GM03348 (cell line): Measurements from ENCODE around the gene NHLH1.
A peak's percentile ranks its signal among the peaks of the same experiment; 100 is the strongest.

Source experiments
- DNase-seq: peaks from one replicate; pipeline ENCODE4 v3.0.0; 2012; ENCODE audit warnings: low spot score

Gene NHLH1

GRCh38 chr1:160359559-160360226 is 7.2 kb upstream of the NHLH1 start:
- DNase-seq = no peak

- no peak for DNase-seq
Observed at GRCh38 chr1:160360227-160360695, 6.6 kb upstream of the NHLH1 start.

DNA sequence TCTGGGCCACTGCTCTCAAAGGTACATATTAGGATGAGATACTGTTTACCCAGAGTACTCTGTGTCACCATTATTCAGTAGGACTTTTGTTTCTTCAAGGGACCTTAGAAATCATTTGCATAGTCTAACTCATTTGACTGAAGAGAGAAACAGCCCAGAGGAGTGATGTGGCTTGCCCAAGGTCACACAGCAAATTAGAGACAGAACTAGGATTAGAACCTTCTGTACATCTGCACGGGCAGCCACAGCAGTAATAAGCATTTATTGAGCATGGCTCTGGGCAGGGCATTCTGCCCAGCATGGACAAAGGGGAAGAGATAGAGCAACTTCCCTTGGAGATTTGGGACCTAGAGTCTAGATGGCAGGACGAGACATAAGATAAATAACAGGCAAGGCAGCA is 5.7 kb upstream of the NHLH1 start:
- no peak for DNase-seq

- DNase-seq = no peak
Observed at GRCh38 chr1:160361814-160362167, 5.1 kb upstream of the NHLH1 start.

DNA sequence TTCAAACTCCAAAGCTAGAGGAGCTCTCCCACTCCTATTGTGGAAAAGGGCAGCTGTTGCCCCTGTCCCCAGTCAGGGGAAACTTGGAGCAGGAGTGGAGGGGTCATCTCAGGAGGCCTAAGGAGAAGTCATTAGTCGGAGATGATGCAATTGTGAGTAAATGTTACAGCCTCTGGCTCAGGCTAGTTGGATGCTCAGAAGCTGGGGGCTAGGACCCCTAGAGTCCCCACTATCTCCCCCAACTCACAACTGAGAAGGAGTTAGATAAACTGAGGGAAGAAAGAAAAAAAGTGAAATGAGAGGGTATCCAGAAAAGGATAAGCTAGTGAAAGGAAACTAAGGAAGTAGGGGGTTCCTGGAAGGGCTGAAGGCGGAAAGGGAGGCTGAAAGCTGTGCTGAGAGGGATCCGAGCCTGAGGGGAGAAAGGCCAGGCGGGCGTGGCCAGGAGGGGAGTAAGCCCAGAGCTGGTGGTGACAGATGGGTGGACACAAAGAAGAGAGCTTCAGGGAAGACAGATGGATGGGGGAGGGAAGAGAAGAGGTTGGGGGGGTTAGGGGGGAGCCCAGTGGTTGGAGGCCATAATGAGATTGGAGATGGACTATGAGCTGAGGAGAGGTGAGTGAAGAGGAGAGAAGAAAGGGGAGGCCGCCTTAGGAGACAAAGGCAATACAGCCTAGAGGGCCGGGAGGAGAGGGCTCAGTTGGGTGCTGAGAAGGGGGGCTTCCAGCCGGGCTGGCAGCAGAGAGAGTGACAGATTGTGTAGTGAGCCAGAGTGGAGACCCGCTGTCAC is 4.5 kb upstream of the NHLH1 start:
- DNase-seq = no peak

DNA sequence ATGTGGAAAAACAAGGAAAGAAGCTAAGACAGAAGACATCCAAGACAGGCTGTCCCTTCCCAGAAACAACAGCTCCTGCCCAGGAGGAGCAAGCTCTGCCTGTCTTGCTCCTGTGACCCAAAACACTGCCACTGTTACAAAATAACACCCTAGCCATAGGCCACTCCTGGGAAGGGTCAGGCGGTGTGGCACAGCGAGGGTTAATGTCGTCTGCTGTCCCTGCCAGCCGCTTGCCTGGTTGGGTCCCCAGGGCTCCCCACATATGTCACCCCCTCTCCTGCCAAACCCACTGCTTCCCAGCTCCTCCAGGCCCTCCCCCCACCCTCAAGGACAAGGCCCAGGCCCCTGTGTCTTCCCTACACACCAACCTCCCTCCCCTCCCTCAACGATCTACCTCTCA is 3.9 kb upstream of the NHLH1 start:
- no peak for DNase-seq

- no peak for DNase-seq
Observed at GRCh38 chr1:160363951-160364735, 2.7 kb upstream of the NHLH1 start.

DNA sequence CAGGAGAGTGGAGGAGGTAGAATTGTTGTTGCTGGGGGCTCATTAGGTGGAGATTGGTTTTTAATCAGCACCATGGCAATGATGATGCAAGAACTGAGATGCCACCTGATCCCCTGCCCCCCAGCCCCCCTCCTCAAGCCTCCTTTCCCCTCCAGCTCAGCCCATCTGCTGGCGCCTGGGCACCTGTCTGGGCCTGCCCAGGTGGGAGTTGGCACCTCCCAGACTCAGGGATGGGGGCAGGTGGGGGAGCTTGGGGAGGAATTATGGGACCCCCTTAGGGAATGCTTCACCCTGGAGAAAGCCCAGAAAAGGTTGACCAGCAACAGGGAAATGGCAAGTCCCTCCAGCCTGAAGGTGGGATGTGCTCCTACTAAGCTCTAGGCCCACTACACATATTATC is 1.5 kb upstream of the NHLH1 start:
- DNase-seq = no peak

DNA sequence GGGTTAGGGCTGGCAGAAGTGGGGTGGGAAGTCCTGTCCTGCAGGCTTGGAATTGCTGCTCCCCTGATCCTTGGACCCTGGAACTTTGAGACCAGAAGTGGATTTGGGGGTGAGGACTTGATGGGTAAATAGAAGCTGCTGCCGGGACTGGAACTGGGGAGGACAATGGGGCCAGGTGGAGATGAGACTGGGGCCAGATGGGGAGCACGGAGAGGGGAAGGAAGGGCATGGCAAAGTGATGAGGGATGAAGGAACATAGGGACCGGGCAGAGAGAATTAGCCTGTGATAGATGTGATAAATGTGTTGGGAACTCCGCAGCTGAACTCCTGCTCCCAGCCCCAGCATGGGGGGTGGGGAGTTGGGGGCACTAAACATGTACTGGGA is 637 bp downstream of the NHLH1 start:
- no peak for DNase-seq

- DNase-seq = no peak
Observed at GRCh38 chr1:160367934-160368923, 1.4 kb downstream of the NHLH1 start.

GRCh38 chr1:160369087-160369486 is 2.2 kb downstream of the NHLH1 start:
- DNase-seq = no peak

- no peak for DNase-seq
Observed at GRCh38 chr1:160370561-160371345, 3.9 kb downstream of the NHLH1 start.

DNA sequence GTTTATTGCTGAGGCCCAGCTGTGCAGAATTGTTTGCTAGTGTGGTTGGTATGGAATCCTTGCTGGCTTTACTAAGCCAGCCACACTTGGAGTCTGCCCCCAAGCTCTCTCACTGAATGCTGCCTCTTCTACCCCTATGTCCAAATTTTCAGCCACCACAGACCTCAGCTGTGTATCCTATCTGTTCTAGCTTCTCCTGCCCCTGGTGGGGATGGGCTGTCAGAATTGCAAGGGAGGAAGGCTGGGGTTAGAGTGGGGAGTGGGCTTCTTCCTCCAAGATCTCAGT is 4.4 kb downstream of the NHLH1 start:
- DNase-seq = no peak

GRCh38 chr1:160371756-160372155 is 4.9 kb downstream of the NHLH1 start:
- no peak for DNase-seq

DNA sequence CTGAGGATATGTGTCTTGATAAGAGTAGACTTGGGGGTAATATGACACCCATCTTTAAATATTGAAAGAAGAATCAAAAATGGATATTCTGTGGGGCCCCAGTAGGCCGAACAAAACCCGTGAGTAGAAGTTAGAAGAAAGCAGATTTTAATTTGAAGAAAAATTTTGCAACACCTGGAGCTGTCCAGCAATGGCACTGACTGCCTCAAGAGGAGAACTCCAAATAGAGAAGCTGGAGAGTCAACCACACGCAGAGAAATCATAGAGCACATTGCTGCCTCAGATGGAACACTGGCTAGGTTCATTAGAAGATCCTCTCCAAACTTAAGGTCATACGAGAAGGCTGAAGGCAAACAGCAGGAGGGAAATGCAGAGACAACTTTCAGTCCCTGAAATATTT is 6.8 kb downstream of the NHLH1 start:
- no peak for DNase-seq

GRCh38 chr1:160374306-160375110 is 7.6 kb downstream of the NHLH1 start:
- no peak for DNase-seq

- peak; percentile 46 for DNase-seq
Observed at GRCh38 chr1:160375788-160376524, 9.1 kb downstream of the NHLH1 start.

DNA sequence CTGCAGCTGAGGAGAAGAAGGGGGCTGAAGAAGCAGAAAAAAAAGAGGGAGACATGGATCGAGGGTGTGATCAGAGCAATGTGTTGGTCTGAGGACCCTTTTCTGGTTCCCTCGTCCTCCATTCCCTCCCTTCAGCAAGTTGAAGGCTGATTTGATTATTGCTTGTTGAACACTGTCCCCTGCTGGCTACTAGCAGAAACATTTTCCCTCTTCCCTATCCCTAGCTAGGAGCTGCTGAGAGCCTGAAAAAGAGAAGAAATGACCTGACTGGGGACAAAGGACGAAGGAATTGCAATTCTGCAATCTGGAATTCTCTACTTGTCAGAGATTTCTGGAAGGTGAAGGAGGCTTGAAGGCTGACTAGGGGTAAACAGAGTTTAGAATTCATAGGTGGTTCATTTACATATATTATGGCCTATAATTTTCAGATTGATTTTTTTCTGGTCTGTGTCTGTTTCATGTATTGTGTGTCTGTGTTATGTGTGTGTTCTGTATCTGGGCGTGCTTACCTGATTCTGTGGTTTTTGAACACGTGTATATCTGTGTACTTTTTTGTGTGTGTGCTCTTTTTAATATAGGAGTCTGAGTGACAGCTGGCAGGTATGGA is 9.8 kb downstream of the NHLH1 start:
- peak; percentile 78 for DNase-seq

- peak; percentile 57 for DNase-seq
Observed at GRCh38 chr1:160377585-160378206, 10.8 kb downstream of the NHLH1 start.
